Keratinocyte (primary cell): ENCODE data around the gene EHHADH.

Experiments
- CTCF ChIP-seq, 3 experiments: IDR thresholded peaks in 1 of 3; conservative IDR thresholded peaks in 1 of 3; optimal IDR thresholded peaks in 1 of 3; 2 replicates in 2 of 3; 3 replicates in 1 of 3; pipeline versions ENCODE3 to v1.5.1; 2011; ENCODE audit warnings: low read length in 3 of 3, mild to moderate bottlenecking in 3 of 3, moderate library complexity in 2 of 3, control low read depth in 1 of 3, inconsistent platforms in 1 of 3; ENCODE audit not compliant: insufficient read depth in 2 of 3; ENCODE audit errors: extremely low read depth in 1 of 3
- EZH2 ChIP-seq: IDR thresholded peaks from one replicate; pipeline ENCODE4 v1.6.1; 2012; ENCODE audit warnings: inconsistent platforms, mild to moderate bottlenecking, low read length, moderate library complexity

- no peak for TF ChIP-seq CTCF (optimal IDR thresholded peaks at IDR 0.05 in 1 of 3, IDR thresholded peaks at IDR 0.05 in 1 of 3, conservative IDR thresholded peaks at IDR 0.05 in 1 of 3; ENCODE audit: extremely low read depth in 1 of 3, insufficient read depth in 2 of 3, low read length in 3 of 3)
- TF ChIP-seq EZH2 = no peak
These were observed 101.9 kb downstream of the EHHADH start for GRCh38 chr3:185151964-185152409.
